ENCODE measurements around the gene TMEM114.

DNA sequence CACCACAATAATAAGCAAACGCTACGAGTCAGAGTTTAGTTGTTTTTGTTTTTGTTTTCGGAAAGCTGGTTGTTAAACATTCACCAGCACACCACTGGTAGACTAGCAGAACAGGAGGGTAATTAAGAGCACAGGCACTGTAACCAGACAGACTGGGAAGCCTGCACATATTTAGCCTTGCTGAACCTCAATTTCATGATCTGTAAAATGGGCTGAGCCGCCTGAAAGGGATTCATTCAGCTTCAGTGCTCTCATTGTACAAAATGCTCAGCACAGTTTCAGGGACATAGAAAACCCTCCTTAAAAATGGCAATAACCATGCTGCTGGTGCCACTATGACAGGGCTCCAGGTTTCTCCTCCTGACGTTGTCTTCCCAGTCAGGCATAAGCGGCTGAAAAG, 66.4 kb downstream of the TMEM114 start:
- TF ChIP-seq GATA2 (IDR thresholded peaks at IDR 0.05; ENCODE audit: low read depth, low read length) (no peak), GATA3 (IDR thresholded peaks at IDR 0.05; ENCODE audit: low read depth, low read length) (no peak)

Measured in SH-SY5Y (cell line).